Upper lobe of left lung (tissue), 6 donors: ENCODE results near the gene TRAPPC2. TPM values are rescaled to one million over a fixed set of nuclear protein-coding genes. Genes with fewer than 3 reads are reported as not detected.

Source experiments
- ATAC-seq, 2 donors: fragments of 200-7000 bp; cut with Tn5 transposase; one replicate each; pipeline ENCODE4 v1.9.1; 2022; ENCODE audit warnings: mild to moderate bottlenecking in 2 of 2, moderate library complexity in 2 of 2; ENCODE audit not compliant: low FRiP score in 2 of 2
- DNase-seq, 2 donors: peaks; one replicate each; pipeline ENCODE4 v3.0.0-alpha.2; 2019 to 2020
- H3K27ac ChIP-seq, 4 donors: fragments of 200-600 bp; sonication (generic); one replicate each; pipeline ENCODE4 v1.5.1; 2016 to 2019
- H3K27me3 ChIP-seq, 4 donors: fragments of 200-600 bp; sonication (generic); one replicate each; pipeline ENCODE4 v1.5.1; 2017 to 2019
- H3K36me3 ChIP-seq, 4 donors: fragments of 200-600 bp; sonication (generic); one replicate each; pipeline ENCODE4 v1.5.1; 2016 to 2019
- H3K4me1 ChIP-seq, 4 donors: fragments of 200-600 bp; sonication (generic); one replicate each; pipeline ENCODE4 v1.5.1; 2018 to 2019
- H3K4me3 ChIP-seq, 4 donors: fragments of 200-600 bp; sonication (generic); one replicate each; pipeline ENCODE4 v1.5.1; 2017 to 2019; ENCODE audit warnings: mild to moderate bottlenecking in 2 of 4, moderate library complexity in 1 of 4
- H3K9me3 ChIP-seq, 4 donors: fragments of 200-600 bp; sonication (generic); one replicate each; pipeline ENCODE4 v1.5.1; 2018 to 2019
- EP300 ChIP-seq, 4 donors: sonication (generic); formaldehyde crosslinking; IDR thresholded peaks; one replicate each; pipeline ENCODE4 v1.5.1; 2017; ENCODE audit warnings: antibody characterized with exemption in 4 of 4, control low read depth in 2 of 4
- POLR2A ChIP-seq, 4 donors: fragments of 450-650 bp; IDR thresholded peaks; one replicate each; pipeline ENCODE4 v1.5.1; 2016 to 2017; ENCODE audit warnings: antibody characterized with exemption in 4 of 4, mild to moderate bottlenecking in 2 of 4
- POLR2AphosphoS5 ChIP-seq, 2 donors: sonication (generic); formaldehyde crosslinking; IDR thresholded peaks; one replicate each; pipeline ENCODE4 v1.5.1; 2017; ENCODE audit warnings: antibody characterized with exemption in 2 of 2
- WGBS, 2 donors: methylation state at CpG; one replicate each; pipeline ENCODE4 v1.1.5; 2017 to 2018; 5-methylcytosine and 5-hydroxymethylcytosine counted together
- total RNA-seq, 6 donors: library from RNA; depleted of rRNA in 4 of 6; stranded (reverse); fragments of >200 nt in 4 of 6; gene quantifications; one replicate each; pipeline versions ENCODE4 v1.1.0 to v1.2.1, GENCODE V29; 2016 to 2021
- TF ChIP-seq, protein P1 (sequence below), 6 experiments: fragments of 450-650 bp in 4 of 6; fragments of 200-600 bp in 2 of 6; sonication (generic) in 2 of 6; IDR thresholded peaks; one replicate each; pipeline ENCODE4 v1.5.1; 2016 to 2019; ENCODE audit warnings: antibody characterized with exemption in 6 of 6
- donor health status: DM: no; HTN: no; CAD: no; lungs with moderate emphysema.
- donor health status: DM: no; HTN: yes; CAD: no; lungs with severe emphysema.

Gene TRAPPC2
- total RNA-seq, 6 donors from 2014 or later = 6.3 to 18.0 (median 12.7) TPM

DNA sequence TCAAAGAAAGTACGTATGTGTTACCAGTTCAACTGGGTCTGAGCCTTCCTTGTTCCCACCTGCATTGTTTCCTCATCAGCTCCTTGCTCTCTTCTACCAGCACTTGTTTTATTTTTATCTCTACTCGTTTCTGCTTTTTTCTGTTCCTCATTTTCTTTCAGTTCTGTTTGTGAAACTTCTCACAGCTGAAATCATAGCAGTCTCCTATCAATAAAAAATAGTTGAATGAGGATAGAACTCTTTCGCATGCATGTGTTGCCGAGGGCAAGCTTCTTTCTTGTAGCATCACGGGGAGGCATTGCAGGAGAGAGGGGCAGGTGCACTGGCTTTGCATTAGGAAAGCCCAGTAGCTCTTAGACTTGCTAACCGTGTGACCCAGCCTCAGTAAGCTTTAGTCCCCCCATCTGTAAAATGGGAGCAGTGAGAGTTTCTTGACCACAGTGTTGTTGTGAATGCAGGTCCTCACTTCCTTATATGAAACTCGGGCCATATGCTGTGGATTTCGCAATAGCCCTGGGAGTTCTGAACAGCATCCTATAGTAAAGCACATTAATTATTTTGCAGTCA lies 24.8 kb upstream of the TRAPPC2 start:
- TF ChIP-seq EP300 (IDR thresholded peaks at IDR 0.05) = no peak
- TF ChIP-seq POLR2AphosphoS5 (IDR thresholded peaks at IDR 0.05) = no peak
- TF ChIP-seq, protein P1, sequence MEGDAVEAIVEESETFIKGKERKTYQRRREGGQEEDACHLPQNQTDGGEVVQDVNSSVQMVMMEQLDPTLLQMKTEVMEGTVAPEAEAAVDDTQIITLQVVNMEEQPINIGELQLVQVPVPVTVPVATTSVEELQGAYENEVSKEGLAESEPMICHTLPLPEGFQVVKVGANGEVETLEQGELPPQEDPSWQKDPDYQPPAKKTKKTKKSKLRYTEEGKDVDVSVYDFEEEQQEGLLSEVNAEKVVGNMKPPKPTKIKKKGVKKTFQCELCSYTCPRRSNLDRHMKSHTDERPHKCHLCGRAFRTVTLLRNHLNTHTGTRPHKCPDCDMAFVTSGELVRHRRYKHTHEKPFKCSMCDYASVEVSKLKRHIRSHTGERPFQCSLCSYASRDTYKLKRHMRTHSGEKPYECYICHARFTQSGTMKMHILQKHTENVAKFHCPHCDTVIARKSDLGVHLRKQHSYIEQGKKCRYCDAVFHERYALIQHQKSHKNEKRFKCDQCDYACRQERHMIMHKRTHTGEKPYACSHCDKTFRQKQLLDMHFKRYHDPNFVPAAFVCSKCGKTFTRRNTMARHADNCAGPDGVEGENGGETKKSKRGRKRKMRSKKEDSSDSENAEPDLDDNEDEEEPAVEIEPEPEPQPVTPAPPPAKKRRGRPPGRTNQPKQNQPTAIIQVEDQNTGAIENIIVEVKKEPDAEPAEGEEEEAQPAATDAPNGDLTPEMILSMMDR (IDR thresholded peaks at IDR 0.05) = no peak
- TF ChIP-seq POLR2A (IDR thresholded peaks at IDR 0.05) = no peak
- peaks cover 0 to 38% (median 14%) of the 10 kb centered on the region in 4 donors for H3K36me3 ChIP-seq
- H3K4me3 ChIP-seq = no peak overlapping the region
- no peak for ATAC-seq
- H3K27me3 ChIP-seq = no peaks in the 10 kb centered on the region
- DNase-seq = peak in 1 of 2 donors; percentile 43
- WGBS, 2 donors = 69 to 70% methylated on average over 7 to 8 of the region's 8 CpGs
- H3K27ac ChIP-seq = peak overlapping the region in 1 of 4 donors; percentile 57
- H3K9me3 ChIP-seq = no peaks in the 10 kb centered on the region
- peaks cover 3 to 21% (median 9%) of the 10 kb centered on the region in 4 donors for H3K4me1 ChIP-seq

DNA sequence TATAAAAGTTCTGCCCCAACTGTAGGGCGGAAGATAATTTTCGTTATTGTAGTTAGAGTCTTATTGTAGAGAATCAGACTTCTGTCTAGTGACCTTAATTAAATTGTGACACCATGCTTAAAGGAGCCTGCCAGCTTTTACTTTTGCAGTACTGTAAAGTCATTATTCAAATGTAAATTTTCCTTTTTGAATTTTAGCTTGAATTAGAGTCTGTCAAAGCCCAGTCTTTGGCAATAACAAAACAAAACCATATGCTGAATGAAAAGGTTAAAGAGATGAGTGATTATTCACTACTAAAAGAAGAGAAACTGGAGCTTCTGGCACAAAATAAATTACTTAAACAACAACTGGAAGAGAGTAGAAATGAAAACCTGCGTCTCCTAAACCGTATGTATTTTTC lies 22.0 kb upstream of the TRAPPC2 start:
- 96 to 99% methylated on average over 4 of the region's 4 CpGs for WGBS, 2 donors
- H3K27ac ChIP-seq = no peak overlapping the region
- DNase-seq (no peak), ATAC-seq (no peak)
- no peaks in the 10 kb centered on the region for H3K9me3 ChIP-seq
- peaks cover 0 to 44% (median 16%) of the 10 kb centered on the region in 4 donors for H3K36me3 ChIP-seq
- H3K4me1 ChIP-seq = peaks cover 0 to 13% (median 6%) of the 10 kb centered on the region in 4 donors
- H3K27me3 ChIP-seq = no peaks in the 10 kb centered on the region
- no peak for TF ChIP-seq POLR2AphosphoS5 (IDR thresholded peaks at IDR 0.05)
- TF ChIP-seq, protein P1 (IDR thresholded peaks at IDR 0.05) = no peak
- TF ChIP-seq POLR2A (IDR thresholded peaks at IDR 0.05) = no peak
- no peak for TF ChIP-seq EP300 (IDR thresholded peaks at IDR 0.05)
- no peak overlapping the region for H3K4me3 ChIP-seq

DNA sequence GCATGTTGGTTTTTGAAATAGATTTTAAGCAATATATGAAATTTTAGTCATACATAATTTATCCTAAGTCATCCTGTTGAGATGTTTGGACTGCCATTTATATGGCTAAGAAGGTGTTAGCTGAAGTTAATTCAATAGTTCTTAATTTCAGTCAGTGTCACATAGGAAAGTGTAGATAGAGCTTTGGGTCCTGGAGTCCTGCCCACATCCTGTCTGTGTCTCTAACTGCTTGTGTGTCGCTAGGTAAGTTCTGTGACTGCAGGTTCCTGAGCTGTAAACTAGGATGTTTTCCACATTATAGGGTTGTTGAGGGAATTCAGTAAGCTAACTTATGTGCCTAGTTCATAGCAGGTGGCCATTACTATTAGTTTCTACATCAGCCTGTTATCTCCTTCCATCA lies 20.8 kb upstream of the TRAPPC2 start:
- H3K4me3 ChIP-seq = no peak overlapping the region
- TF ChIP-seq EP300 (IDR thresholded peaks at IDR 0.05) = no peak
- H3K27me3 ChIP-seq = no peaks in the 10 kb centered on the region
- H3K27ac ChIP-seq = no peak overlapping the region
- WGBS, 2 donors = 60 to 74% methylated on average over 1 of the region's 1 CpG
- ATAC-seq = no peak
- peaks cover 0 to 7% (median 0%) of the 10 kb centered on the region in 4 donors for H3K4me1 ChIP-seq
- H3K36me3 ChIP-seq = peaks cover 0 to 46% (median 16%) of the 10 kb centered on the region in 4 donors
- H3K9me3 ChIP-seq = no peaks in the 10 kb centered on the region
- no peak for DNase-seq

DNA sequence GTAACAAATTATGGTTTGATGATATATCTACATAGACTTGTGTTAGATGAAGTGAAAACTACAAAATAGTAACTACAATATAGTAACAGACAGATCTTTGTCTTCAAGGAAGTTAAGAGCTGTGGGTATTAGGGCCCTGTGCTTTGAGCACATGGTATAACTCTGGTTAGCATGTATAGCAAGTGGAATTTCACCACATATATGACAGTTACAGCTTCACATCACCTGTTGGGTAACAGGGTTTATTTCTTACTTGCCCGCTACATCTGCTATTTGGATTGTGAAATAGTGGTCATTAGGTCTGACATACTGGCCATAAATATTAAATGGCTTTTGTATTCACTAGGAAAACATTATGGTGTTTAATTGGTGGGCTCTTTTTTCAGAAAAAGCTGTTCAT lies 20.3 kb upstream of the TRAPPC2 start:
- Histone ChIP-seq H3K9me3 (no peaks in the 10 kb centered on the region), H3K4me3 (no peak overlapping the region), H3K36me3 (peaks cover 0 to 45% (median 17%) of the 10 kb centered on the region in 4 donors), H3K4me1 (peaks cover 0 to 4% (median 0%) of the 10 kb centered on the region in 4 donors), H3K27ac (no peak overlapping the region), H3K27me3 (no peaks in the 10 kb centered on the region)
- TF ChIP-seq EP300 (IDR thresholded peaks at IDR 0.05) (no peak), POLR2A (IDR thresholded peaks at IDR 0.05) (no peak), POLR2AphosphoS5 (IDR thresholded peaks at IDR 0.05) (no peak)
- ATAC-seq = no peak
- no peak for DNase-seq
- 60 to 82% methylated on average over 1 of the region's 1 CpG for WGBS, 2 donors

DNA sequence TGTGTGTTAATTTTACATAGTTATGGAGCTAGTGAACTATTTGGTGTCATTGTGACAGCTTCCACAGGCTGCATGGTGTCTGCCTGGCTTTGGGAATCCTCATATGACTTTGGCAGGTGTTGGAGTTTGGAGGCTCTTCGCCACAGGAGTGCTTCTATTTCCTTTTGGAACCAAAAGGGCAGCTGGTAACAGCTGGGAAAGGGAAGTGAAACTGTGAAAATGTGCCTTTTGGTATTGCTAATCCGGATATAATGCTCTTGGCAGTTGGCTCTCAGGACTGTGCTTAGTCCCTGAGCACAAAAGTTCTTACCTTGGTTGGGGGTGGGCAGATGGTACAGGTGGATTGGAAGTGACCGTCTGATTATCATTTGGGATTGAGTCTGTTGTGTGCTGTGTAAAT lies 18.2 kb upstream of the TRAPPC2 start:
- no peaks in the 10 kb centered on the region for H3K9me3 ChIP-seq
- 60 to 67% methylated on average over 3 of the region's 3 CpGs for WGBS, 2 donors
- no peaks in the 10 kb centered on the region for H3K27me3 ChIP-seq
- ATAC-seq = no peak
- no peak overlapping the region for H3K4me3 ChIP-seq
- TF ChIP-seq, protein P1 (IDR thresholded peaks at IDR 0.05) = no peak
- TF ChIP-seq POLR2AphosphoS5 (IDR thresholded peaks at IDR 0.05) = no peak
- TF ChIP-seq POLR2A (IDR thresholded peaks at IDR 0.05) = no peak
- no peak for TF ChIP-seq EP300 (IDR thresholded peaks at IDR 0.05)
- H3K36me3 ChIP-seq = peaks cover 0 to 38% (median 12%) of the 10 kb centered on the region in 4 donors
- H3K27ac ChIP-seq = no peak overlapping the region
- peaks cover 0 to 4% (median 0%) of the 10 kb centered on the region in 4 donors for H3K4me1 ChIP-seq
- DNase-seq = no peak

DNA sequence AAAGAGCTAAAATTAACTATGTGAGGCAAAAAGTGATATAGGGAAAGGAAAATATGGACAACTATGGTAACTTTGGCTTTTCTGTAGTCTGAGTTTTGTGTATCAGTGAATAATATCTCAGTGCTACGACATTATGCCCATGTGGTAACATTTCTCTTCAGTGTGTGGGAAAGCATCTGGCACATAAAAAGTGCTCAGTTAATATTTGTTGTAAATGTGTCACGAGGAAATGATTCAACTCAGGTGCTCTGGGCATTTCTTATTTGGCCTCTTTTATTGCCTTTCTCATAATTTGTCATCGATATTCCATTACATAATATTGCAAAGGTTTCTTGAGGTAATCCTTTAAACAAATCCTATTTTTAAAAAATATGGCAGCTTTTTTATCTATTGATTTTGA lies 17.7 kb upstream of the TRAPPC2 start:
- H3K4me1 ChIP-seq = peaks cover 0 to 4% (median 0%) of the 10 kb centered on the region in 4 donors
- H3K4me3 ChIP-seq = no peak overlapping the region
- no peak for DNase-seq
- H3K27ac ChIP-seq = no peak overlapping the region
- no peaks in the 10 kb centered on the region for H3K9me3 ChIP-seq
- TF ChIP-seq, protein P1 (IDR thresholded peaks at IDR 0.05) = no peak
- TF ChIP-seq POLR2A (IDR thresholded peaks at IDR 0.05) = no peak
- TF ChIP-seq POLR2AphosphoS5 (IDR thresholded peaks at IDR 0.05) = no peak
- no peak for TF ChIP-seq EP300 (IDR thresholded peaks at IDR 0.05)
- H3K27me3 ChIP-seq = no peaks in the 10 kb centered on the region
- H3K36me3 ChIP-seq = peaks cover 0 to 33% (median 12%) of the 10 kb centered on the region in 4 donors
- ATAC-seq = no peak
- WGBS, 2 donors = 86 to 89% methylated on average over 3 of the region's 3 CpGs
